Caco-2 (cell line): ENCODE results near the gene CORO2B. TPM values are rescaled to one million over a fixed set of nuclear protein-coding genes. Genes with fewer than 3 reads are reported as not detected.

Experiments used
- BruUV-seq: library from RNA; stranded (reverse); fragments of 400-500 nt; replicated peaks from 2 replicates; lab custom pipeline; 2021; lab: Mats Ljungman, UMichigan
- CTCF ChIA-PET: fragments of 300-600 bp; sonication (Branson Sonifier 250); formaldehyde crosslinking; loops from one replicate; lab custom pipeline; 2022; ENCODE audit warnings: antibody characterized with exemption; lab: Charles Lee
- POLR2A ChIA-PET: fragments of 300-600 bp; sonication (Branson Sonifier 250); formaldehyde crosslinking; loops from one replicate; lab custom pipeline; 2022; ENCODE audit warnings: antibody characterized with exemption; lab: Charles Lee
- DNase-seq, 2 experiments: peaks; one replicate each; pipeline versions ENCODE4 v3.0.0 to v3.0.0-alpha.2; 2020 to 2022
- H3K27me3 ChIP-seq: replicated peaks from 2 replicates; pipeline ENCODE4 v1.6.0; 2011; ENCODE audit warnings: low read length; ENCODE audit not compliant: control insufficient read depth, insufficient read depth
- H3K36me3 ChIP-seq: 2 replicates; pipeline ENCODE4 v1.5.1; 2011; ENCODE audit warnings: low read length; ENCODE audit not compliant: control insufficient read depth, insufficient read depth
- H3K4me1 ChIP-seq: fragments of 250-450 bp; sonication (Bioruptor Pico); 2 replicates; pipeline ENCODE4 v1.5.1; 2020; ENCODE audit warnings: mild to moderate bottlenecking
- H3K4me3 ChIP-seq: 2 replicates; pipeline ENCODE4 v1.5.1; 2011; ENCODE audit warnings: low read depth, mild to moderate bottlenecking, control low read depth, low read length
- H3K9me3 ChIP-seq: fragments of 250-450 bp; sonication (Bioruptor Pico); 2 replicates; pipeline ENCODE4 v1.5.1; 2020; ENCODE audit warnings: mild to moderate bottlenecking, moderate library complexity
- H3K27ac Mint-ChIP-seq: one replicate; pipeline ENCODE4 v1.8.0; 2022; ENCODE audit warnings: mixed read lengths; ENCODE audit not compliant: unreplicated experiment
- H3K27me3 Mint-ChIP-seq: one replicate; pipeline ENCODE4 v1.8.0; 2022; ENCODE audit warnings: mixed read lengths; ENCODE audit not compliant: insufficient read depth, unreplicated experiment
- H3K36me3 Mint-ChIP-seq: one replicate; pipeline ENCODE4 v1.8.0; 2022; ENCODE audit warnings: mild to moderate bottlenecking, mixed read lengths; ENCODE audit not compliant: insufficient read depth, unreplicated experiment
- H3K4me1 Mint-ChIP-seq: one replicate; pipeline ENCODE4 v1.8.0; 2022; ENCODE audit warnings: low read depth, mixed read lengths; ENCODE audit not compliant: unreplicated experiment
- H3K4me3 Mint-ChIP-seq: one replicate; pipeline ENCODE4 v1.8.0; 2022; ENCODE audit warnings: mild to moderate bottlenecking, moderate library complexity, mixed read lengths; ENCODE audit not compliant: unreplicated experiment
- H3K9me3 Mint-ChIP-seq: one replicate; pipeline ENCODE4 v1.8.0; 2022; ENCODE audit warnings: mixed read lengths; ENCODE audit not compliant: unreplicated experiment
- CTCF ChIP-seq, 2 experiments: fragments of 200-600 bp in 1 of 2; IDR thresholded peaks; 1 replicate in 1 of 2; 2 replicates in 1 of 2; pipeline versions ENCODE4 v1.5.1 to v1.8.0; 2011 to 2022; ENCODE audit warnings: antibody characterized with exemption in 1 of 2, control low read depth in 1 of 2, inconsistent platforms in 1 of 2, low read depth in 1 of 2, low read length in 1 of 2, mild to moderate bottlenecking in 1 of 2, moderate library complexity in 1 of 2; ENCODE audit not compliant: insufficient read depth in 1 of 2, severe bottlenecking in 1 of 2, unreplicated experiment in 1 of 2
- intact Hi-C: fragments of 100-400 bp; cut with micrococcal nuclease; formaldehyde crosslinking; loops from one replicate; pipeline ENCODE4 v1.10.0; 2022; ENCODE audit not compliant: unreplicated experiment
- total RNA-seq: library from RNA; stranded (reverse); gene quantifications from 2 replicates; pipeline ENCODE4 v1.2.3, GENCODE V29; 2022

Gene CORO2B
- total RNA-seq, 1 experiment from 2014 or later: 0.25 TPM

DNA sequence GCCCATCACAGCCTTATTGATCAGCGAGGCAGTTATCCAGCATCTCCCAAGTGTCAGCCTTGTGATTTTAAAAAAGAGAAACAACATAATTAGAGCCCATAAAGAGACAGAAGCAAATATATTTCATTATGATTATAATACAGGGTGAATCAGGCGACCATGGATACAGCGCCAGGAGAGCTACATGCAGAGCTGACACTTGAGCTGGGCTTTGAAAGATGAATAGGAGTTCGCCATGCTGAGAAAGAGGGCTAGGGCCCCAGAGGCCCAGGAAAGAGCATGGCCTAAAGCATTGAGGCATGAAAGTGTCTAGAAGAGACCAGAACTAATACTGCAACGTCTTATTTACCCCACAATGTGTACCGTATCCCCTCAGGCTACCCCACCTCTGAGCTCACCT, 4.2 kb upstream of the CORO2B start:
- intact Hi-C loops: no loop called here
- H3K27me3 ChIP-seq: peaks cover 6% of the 10 kb centered on the region
- no TSS peak for BruUV-seq
- DNase-seq: no peak
- CTCF ChIA-PET: no interaction called here
- POLR2A ChIA-PET: no interaction called here
- no peak overlapping the region for H3K4me3 ChIP-seq
- H3K9me3 Mint-ChIP-seq: no peaks in the 10 kb centered on the region
- H3K4me3 Mint-ChIP-seq: no peak overlapping the region
- H3K27ac Mint-ChIP-seq: no peak overlapping the region
- peaks cover 8% of the 10 kb centered on the region; the same call in 1 of the 2 replicates for H3K4me1 ChIP-seq
- peaks cover 6% of the 10 kb centered on the region for H3K4me1 Mint-ChIP-seq
- peaks cover 17% of the 10 kb centered on the region for H3K27me3 Mint-ChIP-seq
- no peaks in the 10 kb centered on the region for H3K9me3 ChIP-seq
- TF ChIP-seq CTCF (IDR thresholded peaks at IDR 0.05; ENCODE audit: insufficient read depth in 1 of 2, low read depth in 1 of 2, low read length in 1 of 2, severe bottlenecking in 1 of 2, unreplicated experiment in 1 of 2): no peak
- H3K36me3 Mint-ChIP-seq: no peaks in the 10 kb centered on the region
- no peaks in the 10 kb centered on the region for H3K36me3 ChIP-seq

GRCh38 chr15:68576235-68576892, 2.4 kb upstream of the CORO2B start:
- Histone ChIP-seq H3K4me1 (peaks cover 8% of the 10 kb centered on the region; the same call in 1 of the 2 replicates), H3K4me3 (no peak overlapping the region), H3K9me3 (no peaks in the 10 kb centered on the region), H3K36me3 (no peaks in the 10 kb centered on the region), H3K27me3 (peaks cover 6% of the 10 kb centered on the region)
- no TSS peak for BruUV-seq
- ChIA-PET CTCF (no interaction called here), POLR2A (no interaction called here)
- no peak for TF ChIP-seq CTCF (IDR thresholded peaks at IDR 0.05; ENCODE audit: insufficient read depth in 1 of 2, low read depth in 1 of 2, low read length in 1 of 2, severe bottlenecking in 1 of 2, unreplicated experiment in 1 of 2)
- intact Hi-C loops: no loop called here
- peaks cover 17% of the 10 kb centered on the region for H3K27me3 Mint-ChIP-seq
- no peaks in the 10 kb centered on the region for H3K9me3 Mint-ChIP-seq
- peak overlapping the region; percentile 55 for H3K4me3 Mint-ChIP-seq
- no peaks in the 10 kb centered on the region for H3K36me3 Mint-ChIP-seq
- peaks cover 6% of the 10 kb centered on the region for H3K4me1 Mint-ChIP-seq
- DNase-seq: no peak
- no peak overlapping the region for H3K27ac Mint-ChIP-seq

GRCh38 chr15:68578175-68578979, 416 bp upstream of the CORO2B start:
- Mint-ChIP-seq H3K36me3 (no peaks in the 10 kb centered on the region), H3K27me3 (peaks cover 9% of the 10 kb centered on the region), H3K9me3 (no peaks in the 10 kb centered on the region), H3K4me3 (peak overlapping the region; percentile 78), H3K27ac (peak overlapping the region; percentile 53), H3K4me1 (peaks cover 6% of the 10 kb centered on the region)
- POLR2A ChIA-PET: no interaction called here
- no peaks in the 10 kb centered on the region for H3K36me3 ChIP-seq
- no peaks in the 10 kb centered on the region for H3K9me3 ChIP-seq
- H3K27me3 ChIP-seq: peaks cover 6% of the 10 kb centered on the region
- TF ChIP-seq CTCF (IDR thresholded peaks at IDR 0.05; ENCODE audit: insufficient read depth in 1 of 2, low read depth in 1 of 2, low read length in 1 of 2, severe bottlenecking in 1 of 2, unreplicated experiment in 1 of 2): peak in 1 of 2 experiments; percentile 24
- H3K4me3 ChIP-seq: peak overlapping the region; percentile 41
- CTCF ChIA-PET: no interaction called here
- H3K4me1 ChIP-seq: peaks cover 8% of the 10 kb centered on the region; the same call in 1 of the 2 replicates
- intact Hi-C loops: no loop called here
- no TSS peak for BruUV-seq
- DNase-seq: peak in 1 of 2 experiments; percentile 63
